ENCODE data around the gene CNFN. TPM values are rescaled to one million over a fixed set of nuclear protein-coding genes. Genes with fewer than 3 reads are reported as not detected.

Gene CNFN
- total RNA-seq, 1 experiment from 2014 or later: 4.6 TPM

DNA sequence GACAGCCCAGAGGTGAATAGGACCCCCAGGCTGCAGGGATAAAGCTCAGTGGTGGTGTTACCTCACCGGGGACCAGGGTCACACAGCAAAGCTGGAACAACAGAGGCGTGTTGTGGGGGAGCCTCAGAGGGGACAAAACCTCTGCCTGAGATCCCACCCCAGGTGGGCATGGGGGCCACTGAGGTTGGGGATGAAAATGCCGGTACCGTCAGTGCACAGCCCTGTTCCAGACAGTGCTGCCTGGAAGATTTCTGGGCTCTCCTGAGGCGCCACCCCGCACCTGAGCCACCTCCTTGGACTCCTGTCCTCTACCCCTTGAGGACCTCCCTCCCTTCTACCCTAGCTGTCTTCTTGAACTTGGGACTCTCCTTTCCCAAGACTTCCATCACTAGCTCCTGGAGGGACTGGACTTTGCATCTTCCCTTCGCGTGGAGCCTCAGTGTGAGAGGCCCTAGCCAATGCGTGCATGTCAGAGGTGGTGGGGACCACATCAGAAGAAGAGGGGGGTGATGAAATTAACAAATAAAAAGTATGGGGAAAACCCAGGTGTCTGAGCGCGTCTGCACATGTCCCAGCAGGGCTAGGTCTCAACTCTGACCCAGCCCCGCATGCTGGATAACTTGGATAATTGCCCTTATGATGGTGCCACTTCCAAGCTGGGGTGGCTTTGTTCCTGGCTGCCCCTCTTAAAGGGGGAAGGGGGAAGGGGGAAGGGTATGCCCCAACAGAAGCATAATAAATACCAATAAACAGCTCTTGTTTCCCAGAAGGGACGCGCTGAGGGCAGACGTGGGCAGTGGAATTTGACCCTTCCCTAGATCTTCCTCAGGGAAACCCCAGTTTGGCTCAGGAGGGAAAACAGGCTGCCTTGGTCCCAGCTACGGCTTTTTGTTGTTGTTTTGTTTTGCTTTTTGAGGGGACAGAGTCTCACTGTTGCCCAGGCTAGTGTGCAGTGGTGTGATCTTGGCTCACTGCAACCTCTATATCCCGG is 11.6 kb downstream of the CNFN start:
- Histone ChIP-seq H3K36me3 (ENCODE audit: control insufficient read depth, insufficient read depth, low read length) (no peaks in the 10 kb centered on the region), H3K4me3 (ENCODE audit: low read depth in 2 of 2, low read length in 2 of 2) (no peak overlapping the region), H3K27me3 (ENCODE audit: control insufficient read depth, insufficient read depth, low read length) (no peaks in the 10 kb centered on the region), H3K9me3 (ENCODE audit: control insufficient read depth, insufficient read depth, low read depth, low read length) (no peaks in the 10 kb centered on the region), H3K4me1 (ENCODE audit: control insufficient read depth, insufficient read depth, low read length) (no peaks in the 10 kb centered on the region), H3K27ac (ENCODE audit: low read length) (no peak overlapping the region)
- DNase-seq (ENCODE audit: low read depth, low spot score) (no peak), ATAC-seq (no peak)
- intact Hi-C loops (cut with micrococcal nuclease; ENCODE audit: unreplicated experiment): no loop called here
- in situ Hi-C loops (cut with HindIII; ENCODE audit: low pct_unique_long_range_greater_than_20kb, low sequenced_read_pairs): no loop called here
- ChIA-PET POLR2A (interaction anchor here (0.6 kb wide), 2 partner anchors 318 to 1158 kb away, joined by 6 read pairs; no protein-coding TSS in a partner anchor), CTCF (interaction anchor here (0.6 kb wide), 1 partner anchor 147 kb away, joined by 6 read pairs; no protein-coding TSS in a partner anchor)
- BruUV-seq (replicated peaks): no TSS peak
- TF ChIP-seq, protein P1, sequence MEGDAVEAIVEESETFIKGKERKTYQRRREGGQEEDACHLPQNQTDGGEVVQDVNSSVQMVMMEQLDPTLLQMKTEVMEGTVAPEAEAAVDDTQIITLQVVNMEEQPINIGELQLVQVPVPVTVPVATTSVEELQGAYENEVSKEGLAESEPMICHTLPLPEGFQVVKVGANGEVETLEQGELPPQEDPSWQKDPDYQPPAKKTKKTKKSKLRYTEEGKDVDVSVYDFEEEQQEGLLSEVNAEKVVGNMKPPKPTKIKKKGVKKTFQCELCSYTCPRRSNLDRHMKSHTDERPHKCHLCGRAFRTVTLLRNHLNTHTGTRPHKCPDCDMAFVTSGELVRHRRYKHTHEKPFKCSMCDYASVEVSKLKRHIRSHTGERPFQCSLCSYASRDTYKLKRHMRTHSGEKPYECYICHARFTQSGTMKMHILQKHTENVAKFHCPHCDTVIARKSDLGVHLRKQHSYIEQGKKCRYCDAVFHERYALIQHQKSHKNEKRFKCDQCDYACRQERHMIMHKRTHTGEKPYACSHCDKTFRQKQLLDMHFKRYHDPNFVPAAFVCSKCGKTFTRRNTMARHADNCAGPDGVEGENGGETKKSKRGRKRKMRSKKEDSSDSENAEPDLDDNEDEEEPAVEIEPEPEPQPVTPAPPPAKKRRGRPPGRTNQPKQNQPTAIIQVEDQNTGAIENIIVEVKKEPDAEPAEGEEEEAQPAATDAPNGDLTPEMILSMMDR (IDR thresholded peaks at IDR 0.05): no peak
- no peak for TF ChIP-seq SIN3A (IDR thresholded peaks at IDR 0.05; ENCODE audit: borderline replicate concordance, insufficient read depth, low read depth, low read length)
- no peak for TF ChIP-seq TCF7L2 (IDR thresholded peaks at IDR 0.05; ENCODE audit: low read depth, low read length)
- TF ChIP-seq, protein P2, sequence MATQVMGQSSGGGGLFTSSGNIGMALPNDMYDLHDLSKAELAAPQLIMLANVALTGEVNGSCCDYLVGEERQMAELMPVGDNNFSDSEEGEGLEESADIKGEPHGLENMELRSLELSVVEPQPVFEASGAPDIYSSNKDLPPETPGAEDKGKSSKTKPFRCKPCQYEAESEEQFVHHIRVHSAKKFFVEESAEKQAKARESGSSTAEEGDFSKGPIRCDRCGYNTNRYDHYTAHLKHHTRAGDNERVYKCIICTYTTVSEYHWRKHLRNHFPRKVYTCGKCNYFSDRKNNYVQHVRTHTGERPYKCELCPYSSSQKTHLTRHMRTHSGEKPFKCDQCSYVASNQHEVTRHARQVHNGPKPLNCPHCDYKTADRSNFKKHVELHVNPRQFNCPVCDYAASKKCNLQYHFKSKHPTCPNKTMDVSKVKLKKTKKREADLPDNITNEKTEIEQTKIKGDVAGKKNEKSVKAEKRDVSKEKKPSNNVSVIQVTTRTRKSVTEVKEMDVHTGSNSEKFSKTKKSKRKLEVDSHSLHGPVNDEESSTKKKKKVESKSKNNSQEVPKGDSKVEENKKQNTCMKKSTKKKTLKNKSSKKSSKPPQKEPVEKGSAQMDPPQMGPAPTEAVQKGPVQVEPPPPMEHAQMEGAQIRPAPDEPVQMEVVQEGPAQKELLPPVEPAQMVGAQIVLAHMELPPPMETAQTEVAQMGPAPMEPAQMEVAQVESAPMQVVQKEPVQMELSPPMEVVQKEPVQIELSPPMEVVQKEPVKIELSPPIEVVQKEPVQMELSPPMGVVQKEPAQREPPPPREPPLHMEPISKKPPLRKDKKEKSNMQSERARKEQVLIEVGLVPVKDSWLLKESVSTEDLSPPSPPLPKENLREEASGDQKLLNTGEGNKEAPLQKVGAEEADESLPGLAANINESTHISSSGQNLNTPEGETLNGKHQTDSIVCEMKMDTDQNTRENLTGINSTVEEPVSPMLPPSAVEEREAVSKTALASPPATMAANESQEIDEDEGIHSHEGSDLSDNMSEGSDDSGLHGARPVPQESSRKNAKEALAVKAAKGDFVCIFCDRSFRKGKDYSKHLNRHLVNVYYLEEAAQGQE (IDR thresholded peaks at IDR 0.05; ENCODE audit: insufficient read depth in 1 of 2, low read depth in 2 of 2, low read length in 1 of 2): no peak
- TF ChIP-seq POLR2AphosphoS5 (IDR thresholded peaks at IDR 0.05; ENCODE audit: low read depth, low read length): no peak

DNA sequence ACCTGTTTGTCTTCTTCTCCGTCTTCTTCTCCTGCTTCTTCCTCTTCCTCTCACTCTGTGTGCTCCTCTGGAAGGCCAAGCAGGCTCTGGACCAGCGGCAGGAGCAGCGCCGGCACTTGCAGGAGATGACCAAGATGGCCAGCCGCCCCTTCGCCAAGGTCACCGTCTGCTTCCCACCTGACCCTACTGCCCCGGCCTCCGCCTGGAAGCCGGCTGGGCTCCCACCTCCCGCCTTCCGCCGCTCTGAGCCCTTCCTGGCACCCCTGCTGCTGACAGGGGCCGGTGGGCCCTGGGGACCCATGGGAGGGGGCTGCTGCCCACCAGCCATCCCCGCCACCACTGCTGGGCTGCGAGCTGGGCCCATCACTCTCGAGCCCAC is 13.9 kb downstream of the CNFN start:
- no peaks in the 10 kb centered on the region for H3K27me3 ChIP-seq (ENCODE audit: control insufficient read depth, insufficient read depth, low read length)
- TF ChIP-seq, protein P1 (IDR thresholded peaks at IDR 0.05): no peak
- no peak for TF ChIP-seq POLR2AphosphoS5 (IDR thresholded peaks at IDR 0.05; ENCODE audit: low read depth, low read length)
- TF ChIP-seq, protein P2 (IDR thresholded peaks at IDR 0.05; ENCODE audit: insufficient read depth in 1 of 2, low read depth in 2 of 2, low read length in 1 of 2): no peak
- no peak for TF ChIP-seq SIN3A (IDR thresholded peaks at IDR 0.05; ENCODE audit: borderline replicate concordance, insufficient read depth, low read depth, low read length)
- no peak for TF ChIP-seq TCF7L2 (IDR thresholded peaks at IDR 0.05; ENCODE audit: low read depth, low read length)
- DNase-seq (ENCODE audit: low read depth, low spot score) (no peak), ATAC-seq (no peak)
- CTCF ChIA-PET: no interaction called here
- H3K4me1 ChIP-seq (ENCODE audit: control insufficient read depth, insufficient read depth, low read length): no peaks in the 10 kb centered on the region
- no peak overlapping the region for H3K27ac ChIP-seq (ENCODE audit: low read length)
- no TSS peak for BruUV-seq (replicated peaks)
- intact Hi-C loops (cut with micrococcal nuclease; ENCODE audit: unreplicated experiment) (no loop called here), in situ Hi-C loops (cut with HindIII; ENCODE audit: low pct_unique_long_range_greater_than_20kb, low sequenced_read_pairs) (no loop called here)
- POLR2A ChIA-PET: no interaction called here
- H3K4me3 ChIP-seq (ENCODE audit: low read depth in 2 of 2, low read length in 2 of 2): no peak overlapping the region
- H3K9me3 ChIP-seq (ENCODE audit: control insufficient read depth, insufficient read depth, low read depth, low read length): no peaks in the 10 kb centered on the region
- H3K36me3 ChIP-seq (ENCODE audit: control insufficient read depth, insufficient read depth, low read length): no peaks in the 10 kb centered on the region

Measured in Panc1 (cell line).